HUES6 (cell line): ENCODE measurements around the gene CLC.
"Not testable (repeated sequence)": the region's sequence is repeated elsewhere in the genome, so short reads cannot be mapped to it uniquely, and the experiment has no call there.

ENCODE experiments used
- H3K27ac ChIP-seq: 2 replicates; pipeline ENCODE4 v1.7.0; 2013; ENCODE audit warnings: low read depth, mild to moderate bottlenecking, low read length, inconsistent platforms
- H3K27me3 ChIP-seq: 2 replicates; pipeline ENCODE4 v1.6.1; 2013; ENCODE audit warnings: low read length; ENCODE audit not compliant: control insufficient read depth, insufficient read depth
- H3K36me3 ChIP-seq: 2 replicates; pipeline ENCODE4 v1.6.1; 2013; ENCODE audit warnings: low read length; ENCODE audit not compliant: control insufficient read depth, insufficient read depth
- H3K4me1 ChIP-seq: 2 replicates; pipeline ENCODE4 v1.6.1; 2013; ENCODE audit warnings: low read length; ENCODE audit not compliant: control insufficient read depth, insufficient read depth
- H3K4me3 ChIP-seq: 2 replicates; pipeline ENCODE4 v1.5.1; 2013; ENCODE audit warnings: low read depth, low read length
- H3K9ac ChIP-seq: one replicate; pipeline ENCODE4 v1.6.1; 2013; ENCODE audit warnings: mild to moderate bottlenecking, low read length
- H3K9me3 ChIP-seq: 2 replicates; pipeline ENCODE4 v1.6.1; 2013; ENCODE audit warnings: low read depth, low read length; ENCODE audit not compliant: control insufficient read depth, insufficient read depth

CLC gene

DNA sequence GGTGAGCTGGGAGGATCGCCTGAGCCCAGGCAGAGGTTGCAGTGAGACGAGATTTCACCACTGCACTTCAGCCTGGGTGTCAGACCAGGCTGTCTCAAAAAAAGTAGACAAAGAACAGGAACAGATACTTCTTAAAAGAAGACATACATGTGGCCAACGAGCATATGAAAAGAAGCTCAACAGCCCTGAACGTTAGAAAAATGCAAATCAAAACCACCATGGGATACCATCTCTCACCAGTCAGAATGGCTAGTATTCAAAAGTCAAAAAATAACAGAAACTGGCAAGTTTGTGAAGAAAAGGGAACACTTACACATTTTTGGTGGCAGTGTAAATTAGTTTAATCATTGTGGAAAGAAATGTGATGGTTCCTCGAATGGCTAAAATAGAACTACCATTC is 36.5 kb downstream of the CLC start:
- Histone ChIP-seq H3K9ac (no peak overlapping the region), H3K36me3 (no peaks in the 10 kb centered on the region), H3K27ac (no peak overlapping the region), H3K27me3 (peaks cover 2% of the 10 kb centered on the region; the same call in 1 of the 2 replicates), H3K4me3 (no peak overlapping the region), H3K4me1 (no peaks in the 10 kb centered on the region), H3K9me3 (no peaks in the 10 kb centered on the region)

DNA sequence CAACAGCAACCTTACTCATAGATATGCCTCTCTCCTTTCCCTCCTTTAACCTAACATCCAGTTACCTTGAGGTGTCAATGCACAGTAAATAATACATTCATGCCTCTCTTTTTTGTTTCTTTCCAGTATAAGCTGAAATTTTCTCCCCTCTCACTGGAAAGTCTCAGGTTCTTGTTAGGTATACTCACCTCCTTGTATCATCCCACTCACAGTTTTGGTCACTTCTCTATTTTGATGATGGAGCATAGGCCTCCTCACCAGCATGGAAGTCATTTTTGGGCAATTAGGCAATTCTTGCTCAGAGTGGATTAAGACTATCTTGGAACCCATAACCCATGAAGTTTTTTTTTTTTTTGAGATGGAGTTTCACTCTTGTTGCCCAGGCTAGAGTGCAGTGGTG is 39.3 kb downstream of the CLC start:
- H3K36me3 ChIP-seq = no peaks in the 10 kb centered on the region
- H3K27ac ChIP-seq = no peak overlapping the region
- no peaks in the 10 kb centered on the region for H3K4me1 ChIP-seq
- H3K4me3 ChIP-seq = no peak overlapping the region
- no peaks in the 10 kb centered on the region for H3K9me3 ChIP-seq
- H3K9ac ChIP-seq = no peak overlapping the region
- peaks cover 8% of the 10 kb centered on the region for H3K27me3 ChIP-seq

DNA sequence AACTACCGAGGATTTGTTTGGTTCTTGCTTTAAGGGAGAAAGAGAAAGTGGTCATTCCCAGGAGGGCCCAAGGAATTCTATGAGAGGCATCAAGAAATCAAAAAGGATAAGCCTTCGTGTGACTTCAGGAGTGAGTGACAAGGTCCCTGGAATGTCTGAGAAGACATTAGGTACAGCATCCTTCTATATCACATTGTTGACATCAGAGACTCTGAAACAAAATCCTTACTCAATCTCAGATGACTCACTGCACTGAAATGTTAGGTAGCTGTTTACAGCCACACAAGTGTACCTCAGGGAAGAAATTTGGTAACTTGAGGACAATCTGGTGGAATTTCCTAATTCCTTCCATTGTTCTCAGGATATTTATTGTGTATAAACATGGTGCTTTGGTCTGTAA is 41.4 kb downstream of the CLC start:
- Histone ChIP-seq H3K9ac (no peak overlapping the region), H3K27ac (no peak overlapping the region), H3K4me1 (no peaks in the 10 kb centered on the region), H3K27me3 (peaks cover 27% of the 10 kb centered on the region), H3K36me3 (no peaks in the 10 kb centered on the region), H3K4me3 (no peak overlapping the region), H3K9me3 (no peaks in the 10 kb centered on the region)

DNA sequence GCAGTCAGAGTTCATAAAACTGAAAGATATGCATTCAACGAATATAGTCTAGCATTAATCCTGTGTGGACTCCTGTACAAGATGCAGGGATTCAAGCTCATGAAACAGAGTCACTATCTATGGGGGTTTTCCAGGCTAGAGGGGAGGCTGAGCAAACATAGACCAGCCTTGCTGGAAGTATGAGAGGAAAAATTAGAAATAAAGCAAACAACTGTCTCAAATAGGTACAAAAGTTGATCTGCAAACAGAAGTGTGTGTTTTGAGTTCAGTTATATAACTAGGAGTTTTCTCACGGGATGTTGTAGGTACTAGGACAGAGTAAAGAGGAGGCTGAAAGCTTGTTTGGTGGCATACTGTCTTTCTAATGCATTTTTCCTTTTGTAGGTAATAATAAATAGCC is 42.1 kb downstream of the CLC start:
- no peaks in the 10 kb centered on the region for H3K4me1 ChIP-seq
- H3K27ac ChIP-seq = no peak overlapping the region
- no peaks in the 10 kb centered on the region for H3K36me3 ChIP-seq
- H3K27me3 ChIP-seq = peaks cover 30% of the 10 kb centered on the region
- no peaks in the 10 kb centered on the region for H3K9me3 ChIP-seq
- H3K4me3 ChIP-seq = no peak overlapping the region
- no peak overlapping the region for H3K9ac ChIP-seq

DNA sequence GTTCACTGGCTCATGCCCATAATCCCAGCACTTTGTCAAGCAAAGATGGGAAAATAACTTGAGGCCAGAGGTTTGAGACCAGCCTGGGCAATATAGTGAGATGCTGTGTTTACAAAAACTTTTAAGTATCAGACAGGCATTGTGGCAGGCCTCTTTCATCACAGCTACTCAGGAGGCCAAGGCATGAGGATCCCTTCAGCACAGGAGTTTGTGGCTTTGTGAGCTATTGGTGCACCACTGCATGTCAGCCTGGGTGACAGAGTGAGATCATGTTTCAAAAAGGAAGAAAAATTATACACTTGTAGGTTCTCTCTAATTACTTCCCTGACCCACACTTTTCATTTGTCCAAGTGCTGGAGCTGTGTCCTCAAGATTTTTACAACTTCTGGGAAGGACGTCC is 45.0 kb downstream of the CLC start:
- Histone ChIP-seq H3K27me3 (peaks cover 27% of the 10 kb centered on the region), H3K27ac (no peak overlapping the region), H3K36me3 (no peaks in the 10 kb centered on the region), H3K4me1 (no peaks in the 10 kb centered on the region), H3K4me3 (no peak overlapping the region), H3K9me3 (no peaks in the 10 kb centered on the region), H3K9ac (no peak overlapping the region)

DNA sequence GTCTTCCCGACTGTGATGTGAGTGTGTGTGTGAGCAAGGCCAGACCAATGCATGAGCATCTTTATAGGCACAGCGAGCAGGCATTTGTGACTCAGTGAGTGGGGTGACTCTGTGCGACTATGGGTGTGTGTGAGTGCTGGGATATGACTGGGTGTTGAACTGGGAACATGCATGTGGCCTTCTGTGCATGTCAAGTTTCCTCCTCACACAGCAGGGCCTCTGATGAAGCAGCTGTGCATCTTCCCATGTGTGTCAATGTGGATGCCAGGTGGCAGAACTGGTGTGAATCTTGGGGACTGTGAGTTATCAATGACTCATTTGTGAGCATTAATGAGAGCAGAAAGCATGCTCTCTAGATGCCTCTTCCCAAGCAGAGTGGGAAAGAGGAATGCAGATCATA is 45.7 kb downstream of the CLC start:
- H3K36me3 ChIP-seq = no peaks in the 10 kb centered on the region
- no peak overlapping the region for H3K4me3 ChIP-seq
- H3K27me3 ChIP-seq = peaks cover 27% of the 10 kb centered on the region

DNA sequence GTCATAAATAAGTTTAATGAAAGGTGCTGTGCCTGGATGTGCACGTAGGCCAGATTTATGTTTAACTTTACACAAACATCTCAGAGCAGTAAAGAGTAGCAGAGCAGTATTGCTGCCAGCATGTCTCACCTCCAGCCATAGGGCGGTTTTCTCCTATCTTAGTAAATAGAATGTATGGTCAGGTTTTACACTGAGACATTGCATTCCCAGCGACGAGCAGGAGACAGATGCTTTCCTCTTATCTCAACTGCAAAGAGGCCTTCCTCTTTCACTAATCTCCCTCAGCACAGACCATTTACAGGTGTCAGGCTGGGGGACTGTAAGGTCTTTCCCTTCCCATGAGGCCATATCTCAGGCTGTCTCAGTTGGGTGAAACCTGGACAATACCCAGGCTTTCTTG is 49.2 kb downstream of the CLC start:
- H3K27ac ChIP-seq, H3K4me1 ChIP-seq, H3K4me3 ChIP-seq, H3K36me3 ChIP-seq, H3K9me3 ChIP-seq, H3K9ac ChIP-seq: not testable (repeated sequence)
- peaks cover 21% of the 10 kb centered on the region; the same call in 1 of the 2 replicates for H3K27me3 ChIP-seq

More for the DNA sequence above, 45.7 kb downstream of the CLC start:
- H3K4me1 ChIP-seq = no peaks in the 10 kb centered on the region
- no peaks in the 10 kb centered on the region for H3K9me3 ChIP-seq
- H3K9ac ChIP-seq = no peak overlapping the region
- no peak overlapping the region for H3K27ac ChIP-seq

DNA sequence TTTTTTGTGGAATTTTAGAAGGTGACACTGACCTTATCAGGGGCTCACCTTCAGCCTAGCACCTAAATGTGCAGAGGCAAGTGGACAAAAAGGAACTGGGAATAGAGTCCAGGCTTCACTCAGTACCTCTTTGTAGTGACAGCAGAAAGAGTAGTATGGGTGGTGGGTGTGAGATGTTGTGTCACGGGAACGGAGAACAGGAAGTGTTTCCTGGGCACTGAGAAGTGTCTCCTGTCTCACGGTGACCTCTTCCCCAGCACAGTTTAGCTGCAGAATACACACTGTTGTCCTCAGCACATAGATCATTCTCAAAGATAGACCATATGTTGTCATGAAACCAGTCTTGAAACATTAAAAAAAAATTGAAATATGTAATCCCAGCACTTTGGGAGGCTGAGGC is 51.1 kb downstream of the CLC start:
- H3K9ac ChIP-seq = no peak overlapping the region
- no peaks in the 10 kb centered on the region for H3K36me3 ChIP-seq
- H3K27ac ChIP-seq = no peak overlapping the region
- peaks cover 6% of the 10 kb centered on the region; the same call in 1 of the 2 replicates for H3K27me3 ChIP-seq
- no peaks in the 10 kb centered on the region for H3K9me3 ChIP-seq
- no peaks in the 10 kb centered on the region for H3K4me1 ChIP-seq
- no peak overlapping the region for H3K4me3 ChIP-seq

DNA sequence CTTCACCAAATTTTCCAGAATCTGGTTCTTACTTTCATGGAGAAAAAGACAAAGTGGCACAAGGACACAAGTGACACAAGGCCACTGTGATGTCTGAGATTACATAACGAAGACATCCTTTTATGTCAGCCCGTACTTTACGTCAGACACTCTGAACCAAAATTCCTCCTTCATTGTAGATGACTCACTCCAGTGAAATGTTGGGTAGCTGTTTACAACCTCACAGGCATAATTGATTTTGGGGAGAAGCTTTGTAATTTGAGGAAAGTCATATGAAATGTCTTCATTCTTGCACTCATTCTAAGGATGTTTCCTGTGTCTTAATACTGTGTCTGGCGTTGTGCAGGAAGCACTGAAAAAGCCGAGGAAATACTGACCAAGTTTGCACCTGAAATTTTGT is 53.6 kb downstream of the CLC start:
- H3K4me1 ChIP-seq = no peaks in the 10 kb centered on the region
- peaks cover 9% of the 10 kb centered on the region; the same call in 1 of the 2 replicates for H3K27me3 ChIP-seq
- H3K4me3 ChIP-seq = no peak overlapping the region
- no peak overlapping the region for H3K9ac ChIP-seq
- no peaks in the 10 kb centered on the region for H3K36me3 ChIP-seq
- H3K9me3 ChIP-seq = no peaks in the 10 kb centered on the region
- no peak overlapping the region for H3K27ac ChIP-seq

DNA sequence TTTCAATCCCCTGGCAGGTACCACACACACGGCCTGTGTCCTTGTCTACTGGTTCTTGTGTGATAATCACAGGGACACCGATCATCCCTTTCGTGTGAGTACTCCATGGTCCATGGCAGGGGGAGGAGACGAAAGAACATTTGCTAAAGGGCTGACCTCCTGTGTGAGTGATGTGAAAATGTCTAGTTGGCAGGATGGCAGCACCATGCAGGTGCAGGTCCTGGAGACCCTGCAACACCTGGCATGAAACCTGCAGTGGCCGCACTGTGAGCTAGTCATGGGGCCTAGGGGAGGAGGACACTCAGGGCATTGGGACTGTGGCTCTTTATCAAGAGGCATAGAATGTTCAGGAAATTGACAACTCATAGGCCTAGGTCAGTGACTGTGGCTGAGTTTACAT is 56.4 kb downstream of the CLC start:
- no peaks in the 10 kb centered on the region for H3K36me3 ChIP-seq
- no peaks in the 10 kb centered on the region for H3K4me1 ChIP-seq
- H3K9me3 ChIP-seq = no peaks in the 10 kb centered on the region
- H3K27me3 ChIP-seq = peaks cover 22% of the 10 kb centered on the region; the same call in 1 of the 2 replicates
- no peak overlapping the region for H3K9ac ChIP-seq
- no peak overlapping the region for H3K27ac ChIP-seq
- no peak overlapping the region for H3K4me3 ChIP-seq
